ENCODE data around the gene C9orf50.

DNA sequence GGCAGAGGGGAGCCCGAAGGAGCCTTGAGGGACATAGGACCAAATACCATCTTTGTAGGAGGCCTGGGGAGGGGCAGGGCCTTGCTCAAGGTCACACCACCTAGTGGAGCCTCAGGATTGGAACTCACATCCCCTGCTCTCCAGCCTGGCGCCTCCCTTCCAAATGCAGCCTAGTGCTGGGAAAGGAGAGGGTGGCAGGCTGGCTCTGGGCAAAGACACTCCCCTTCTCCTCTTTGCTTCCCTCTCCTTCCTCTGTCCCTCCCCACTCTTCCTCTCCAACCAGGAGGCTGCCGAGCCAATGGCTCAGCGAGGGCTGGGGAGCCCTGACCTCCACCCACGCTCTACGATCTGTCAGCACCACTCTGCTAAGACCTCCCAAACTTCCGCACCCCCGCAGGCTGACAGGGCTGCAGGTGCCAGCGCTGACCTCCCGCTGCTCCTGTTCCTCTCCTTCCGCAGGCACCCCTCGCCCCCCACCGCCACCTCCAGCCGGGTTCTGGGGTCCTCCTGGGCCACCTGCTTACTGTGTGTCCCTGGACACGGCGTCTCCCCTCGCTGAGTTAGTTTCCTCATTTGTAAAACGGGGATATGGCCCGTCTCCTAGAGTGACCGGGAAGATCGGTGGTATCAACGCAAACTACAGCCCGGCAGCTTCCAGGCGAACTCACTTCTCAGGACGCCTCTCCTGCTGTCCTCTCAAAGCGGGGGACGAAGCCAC is 52.9 kb downstream of the C9orf50 start:
- TF ChIP-seq ZNF311 (tag by site-specific recombination; IDR thresholded peaks at IDR 0.05; ENCODE audit: borderline replicate concordance) (no peak), TRIM28 (IDR thresholded peaks at IDR 0.05; ENCODE audit: borderline replicate concordance, low read length) (no peak), HOXA7 (CRISPR knock-in tag; IDR thresholded peaks at IDR 0.05; ENCODE audit: borderline replicate concordance) (no peak), ZFP3 (tag by site-specific recombination; IDR thresholded peaks at IDR 0.05; ENCODE audit: low read depth) (no peak)
- TF ChIP-seq, protein P1, sequence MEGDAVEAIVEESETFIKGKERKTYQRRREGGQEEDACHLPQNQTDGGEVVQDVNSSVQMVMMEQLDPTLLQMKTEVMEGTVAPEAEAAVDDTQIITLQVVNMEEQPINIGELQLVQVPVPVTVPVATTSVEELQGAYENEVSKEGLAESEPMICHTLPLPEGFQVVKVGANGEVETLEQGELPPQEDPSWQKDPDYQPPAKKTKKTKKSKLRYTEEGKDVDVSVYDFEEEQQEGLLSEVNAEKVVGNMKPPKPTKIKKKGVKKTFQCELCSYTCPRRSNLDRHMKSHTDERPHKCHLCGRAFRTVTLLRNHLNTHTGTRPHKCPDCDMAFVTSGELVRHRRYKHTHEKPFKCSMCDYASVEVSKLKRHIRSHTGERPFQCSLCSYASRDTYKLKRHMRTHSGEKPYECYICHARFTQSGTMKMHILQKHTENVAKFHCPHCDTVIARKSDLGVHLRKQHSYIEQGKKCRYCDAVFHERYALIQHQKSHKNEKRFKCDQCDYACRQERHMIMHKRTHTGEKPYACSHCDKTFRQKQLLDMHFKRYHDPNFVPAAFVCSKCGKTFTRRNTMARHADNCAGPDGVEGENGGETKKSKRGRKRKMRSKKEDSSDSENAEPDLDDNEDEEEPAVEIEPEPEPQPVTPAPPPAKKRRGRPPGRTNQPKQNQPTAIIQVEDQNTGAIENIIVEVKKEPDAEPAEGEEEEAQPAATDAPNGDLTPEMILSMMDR (tag by site-specific recombination; IDR thresholded peaks at IDR 0.05) = no peak
